ENCODE results near the gene RMRP. TPM values are rescaled to one million over a fixed set of nuclear protein-coding genes. Genes with fewer than 3 reads are reported as not detected.
"Not testable (repeated sequence)": the region's sequence is repeated elsewhere in the genome, so short reads cannot be mapped to it uniquely, and the experiment has no call there.

RMRP gene
- total RNA-seq, 1 donor from 2014 or later: 14,337 TPM

- no peak for DNase-seq (ENCODE audit: extremely low spot score, unreplicated experiment)
- H3K9me3 Mint-ChIP-seq (ENCODE audit: unreplicated experiment): no peaks in the 10 kb centered on the region
- no peaks in the 10 kb centered on the region for H3K36me3 Mint-ChIP-seq (ENCODE audit: unreplicated experiment)
- no peak for TF ChIP-seq CTCF (IDR thresholded peaks at IDR 0.05)
- no peak overlapping the region for H3K4me3 Mint-ChIP-seq (ENCODE audit: unreplicated experiment)
- H3K27me3 Mint-ChIP-seq (ENCODE audit: unreplicated experiment): no peaks in the 10 kb centered on the region
- H3K4me1 Mint-ChIP-seq (ENCODE audit: unreplicated experiment): peaks cover 9% of the 10 kb centered on the region
- H3K27ac Mint-ChIP-seq (ENCODE audit: unreplicated experiment): no peak overlapping the region
Measured at GRCh38 chr9:35649431-35650340, 8.1 kb downstream of the RMRP start.

GRCh38 chr9:35646533-35647265, 11.1 kb downstream of the RMRP start:
- peak overlapping the region; percentile 85 for H3K4me3 Mint-ChIP-seq (ENCODE audit: unreplicated experiment)
- H3K27me3 Mint-ChIP-seq (ENCODE audit: unreplicated experiment): no peaks in the 10 kb centered on the region
- H3K9me3 Mint-ChIP-seq (ENCODE audit: unreplicated experiment): no peaks in the 10 kb centered on the region
- peak; percentile 98 for DNase-seq (ENCODE audit: extremely low spot score, unreplicated experiment)
- H3K36me3 Mint-ChIP-seq (ENCODE audit: unreplicated experiment): no peaks in the 10 kb centered on the region
- TF ChIP-seq CTCF (IDR thresholded peaks at IDR 0.05): peak; percentile 92
- H3K27ac Mint-ChIP-seq (ENCODE audit: unreplicated experiment): peak overlapping the region; percentile 93
- peaks cover 9% of the 10 kb centered on the region for H3K4me1 Mint-ChIP-seq (ENCODE audit: unreplicated experiment)

GRCh38 chr9:35646153-35646532, 11.7 kb downstream of the RMRP start:
- peak overlapping the region; percentile 93 for H3K27ac Mint-ChIP-seq (ENCODE audit: unreplicated experiment)
- H3K9me3 Mint-ChIP-seq (ENCODE audit: unreplicated experiment): no peaks in the 10 kb centered on the region
- H3K27me3 Mint-ChIP-seq (ENCODE audit: unreplicated experiment): no peaks in the 10 kb centered on the region
- H3K4me1 Mint-ChIP-seq (ENCODE audit: unreplicated experiment): peaks cover 9% of the 10 kb centered on the region
- TF ChIP-seq CTCF (IDR thresholded peaks at IDR 0.05): no peak
- H3K36me3 Mint-ChIP-seq (ENCODE audit: unreplicated experiment): no peaks in the 10 kb centered on the region
- peak overlapping the region; percentile 85 for H3K4me3 Mint-ChIP-seq (ENCODE audit: unreplicated experiment)
- DNase-seq (ENCODE audit: extremely low spot score, unreplicated experiment): no peak

- not testable (repeated sequence) for H3K9me3 Mint-ChIP-seq (ENCODE audit: unreplicated experiment); H3K27me3 Mint-ChIP-seq (ENCODE audit: unreplicated experiment); H3K4me1 Mint-ChIP-seq (ENCODE audit: unreplicated experiment); H3K36me3 Mint-ChIP-seq (ENCODE audit: unreplicated experiment); DNase-seq (ENCODE audit: extremely low spot score, unreplicated experiment)
- Mint-ChIP-seq H3K27ac (ENCODE audit: unreplicated experiment) (peak overlapping the region; percentile 93), H3K4me3 (ENCODE audit: unreplicated experiment) (peak overlapping the region; percentile 85)
Measured at GRCh38 chr9:35645736-35646135, 12.1 kb downstream of the RMRP start.

GRCh38 chr9:35643046-35643445, 14.8 kb downstream of the RMRP start:
- H3K4me1 Mint-ChIP-seq (ENCODE audit: unreplicated experiment): peaks cover 15% of the 10 kb centered on the region
- no peak for DNase-seq (ENCODE audit: extremely low spot score, unreplicated experiment)

GRCh38 chr9:35641478-35641877, 16.3 kb downstream of the RMRP start:
- not testable (repeated sequence) for H3K27ac Mint-ChIP-seq (ENCODE audit: unreplicated experiment)

More at GRCh38 chr9:35643046-35643445, 14.8 kb downstream of the RMRP start:
- Mint-ChIP-seq H3K9me3 (ENCODE audit: unreplicated experiment) (no peaks in the 10 kb centered on the region), H3K36me3 (ENCODE audit: unreplicated experiment) (peaks cover 4% of the 10 kb centered on the region), H3K27me3 (ENCODE audit: unreplicated experiment) (peaks cover under 1% of the 10 kb centered on the region), H3K4me3 (ENCODE audit: unreplicated experiment) (no peak overlapping the region), H3K27ac (ENCODE audit: unreplicated experiment) (no peak overlapping the region)
- no peak for TF ChIP-seq CTCF (IDR thresholded peaks at IDR 0.05)

GRCh38 chr9:35640431-35640830, 17.4 kb downstream of the RMRP start:
- not testable (repeated sequence) for DNase-seq (ENCODE audit: extremely low spot score, unreplicated experiment); H3K4me1 Mint-ChIP-seq (ENCODE audit: unreplicated experiment); H3K9me3 Mint-ChIP-seq (ENCODE audit: unreplicated experiment); H3K4me3 Mint-ChIP-seq (ENCODE audit: unreplicated experiment); H3K27ac Mint-ChIP-seq (ENCODE audit: unreplicated experiment); H3K36me3 Mint-ChIP-seq (ENCODE audit: unreplicated experiment)
- H3K27me3 Mint-ChIP-seq (ENCODE audit: unreplicated experiment): peaks cover 21% of the 10 kb centered on the region

More at GRCh38 chr9:35641478-35641877, 16.3 kb downstream of the RMRP start:
- H3K4me1 Mint-ChIP-seq (ENCODE audit: unreplicated experiment): peaks cover 11% of the 10 kb centered on the region
- DNase-seq (ENCODE audit: extremely low spot score, unreplicated experiment); H3K36me3 Mint-ChIP-seq (ENCODE audit: unreplicated experiment); H3K4me3 Mint-ChIP-seq (ENCODE audit: unreplicated experiment); H3K9me3 Mint-ChIP-seq (ENCODE audit: unreplicated experiment): not testable (repeated sequence)
- H3K27me3 Mint-ChIP-seq (ENCODE audit: unreplicated experiment): peaks cover 12% of the 10 kb centered on the region
